Type B pancreatic cell (in vitro differentiated cells): Measurements from ENCODE around the gene TAF7. TPM values are rescaled to one million over a fixed set of nuclear protein-coding genes. Genes with fewer than 3 reads are reported as not detected.
"Not testable (repeated sequence)": the region's sequence is repeated elsewhere in the genome, so short reads cannot be mapped to it uniquely, and the experiment has no call there.

ENCODE experiments used
- DNase-seq: peaks from one replicate; pipeline ENCODE4 v3.0.0; 2021; ENCODE audit warnings: mixed read lengths; ENCODE audit not compliant: unreplicated experiment; ENCODE audit errors: extremely low spot score
- H3K27ac Mint-ChIP-seq: 2 replicates; pipeline ENCODE4 v1.8.0; 2021; ENCODE audit warnings: mild to moderate bottlenecking, mixed read lengths
- H3K27me3 Mint-ChIP-seq: 2 replicates; pipeline ENCODE4 v1.8.0; 2021; ENCODE audit warnings: mixed read lengths
- H3K36me3 Mint-ChIP-seq: 2 replicates; pipeline ENCODE4 v1.8.0; 2021; ENCODE audit warnings: mixed read lengths
- H3K4me1 Mint-ChIP-seq: one replicate; pipeline ENCODE4 v1.8.0; 2021; ENCODE audit warnings: mixed read lengths; ENCODE audit not compliant: unreplicated experiment
- H3K4me3 Mint-ChIP-seq: 2 replicates; pipeline ENCODE4 v1.8.0; 2021; ENCODE audit warnings: mild to moderate bottlenecking, mixed read lengths
- H3K9me3 Mint-ChIP-seq: 2 replicates; pipeline ENCODE4 v1.8.0; 2021; ENCODE audit warnings: mixed read lengths
- CTCF ChIP-seq: fragments of 200-600 bp; sonication (generic); conservative IDR thresholded peaks from 2 replicates; pipeline ENCODE4 v1.5.0; 2021; ENCODE audit warnings: antibody characterized with exemption, mild to moderate bottlenecking
- total RNA-seq: library from RNA; stranded (reverse); gene quantifications from 2 replicates; pipeline ENCODE4 v1.2.1, GENCODE V29; 2021; ENCODE audit warnings: low replicate concordance

TAF7 gene
- total RNA-seq, 1 donor from 2014 or later = 92.0 TPM

DNA sequence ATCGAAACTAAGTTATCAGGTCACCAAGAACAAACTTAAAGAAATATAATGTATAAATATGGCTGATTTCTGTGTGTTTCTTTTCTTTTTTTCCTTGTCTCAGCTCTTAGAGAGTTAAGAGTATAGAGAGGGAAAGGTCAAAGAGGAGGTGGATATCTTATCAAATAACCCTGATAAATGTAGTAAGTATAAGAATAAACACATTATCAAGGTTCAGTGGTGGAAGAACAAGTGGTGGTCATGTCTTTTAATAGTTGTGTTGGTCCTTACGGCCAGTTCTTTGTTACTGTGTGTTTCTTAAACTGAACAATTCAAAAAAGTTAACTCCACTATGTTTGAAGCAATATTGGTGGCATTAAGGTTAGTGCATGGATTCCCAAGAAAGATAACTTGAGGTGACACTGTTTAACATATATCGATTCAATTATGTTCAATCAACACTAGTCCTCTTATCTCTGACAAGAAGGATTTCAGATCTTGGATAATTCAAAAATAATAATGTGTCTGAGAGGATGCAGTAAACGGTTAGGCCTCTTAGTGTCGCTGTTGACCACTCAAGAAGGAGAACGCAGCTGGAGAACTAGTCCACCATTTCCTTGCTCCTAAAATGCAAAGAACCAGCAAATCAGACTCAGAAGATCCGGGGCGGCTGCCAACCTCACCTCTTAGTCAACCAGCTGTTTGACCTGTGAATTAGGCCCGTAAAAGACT lies 22.8 kb upstream of the TAF7 start, which contains the start of gene PCDHGA3:
Gene PCDHGA3 (plus strand): TSS at position 588 of the 711 bp plus-strand sequence. CDS start 205 bp downstream, outside the sequence.
- DNase-seq = no peak
- H3K36me3 Mint-ChIP-seq = no peaks in the 10 kb centered on the region
- H3K9me3 Mint-ChIP-seq = peaks cover 16% of the 10 kb centered on the region
- H3K4me1 Mint-ChIP-seq = no peaks in the 10 kb centered on the region
- H3K27ac Mint-ChIP-seq = no peak within 1 kb of the TSS
- H3K27me3 Mint-ChIP-seq = no peaks in the 10 kb centered on the region
- H3K4me3 Mint-ChIP-seq = peak within 1 kb of the TSS; percentile 84
- peak; percentile 39 for TF ChIP-seq CTCF

DNA sequence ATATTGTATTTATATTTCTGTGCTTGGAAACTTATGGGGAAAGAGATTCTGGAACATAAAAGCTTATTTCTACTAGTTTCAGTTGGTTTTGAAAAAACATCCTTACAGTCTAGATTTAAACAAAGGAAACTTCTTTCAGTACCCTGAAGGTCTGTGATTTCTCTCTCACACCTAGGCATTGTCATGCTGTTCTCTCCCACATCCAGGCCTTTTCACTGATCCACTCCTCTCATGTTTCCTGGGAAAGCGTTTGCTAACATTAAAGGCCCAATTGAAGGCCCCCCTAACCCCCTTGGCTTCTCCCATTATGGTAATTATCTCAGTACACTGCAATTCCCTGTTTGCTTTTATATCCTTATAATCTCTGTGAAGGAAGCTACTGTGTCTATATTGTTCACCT lies 22.2 kb upstream of the TAF7 start:
- no peak for TF ChIP-seq CTCF
- no peaks in the 10 kb centered on the region for H3K36me3 Mint-ChIP-seq
- peaks cover 21% of the 10 kb centered on the region for H3K9me3 Mint-ChIP-seq
- H3K27ac Mint-ChIP-seq = no peak overlapping the region
- DNase-seq = no peak
- H3K4me3 Mint-ChIP-seq = no peak overlapping the region
- H3K4me1 Mint-ChIP-seq = no peaks in the 10 kb centered on the region
- H3K27me3 Mint-ChIP-seq = no peaks in the 10 kb centered on the region

- DNase-seq, H3K4me1 Mint-ChIP-seq, H3K4me3 Mint-ChIP-seq, H3K27ac Mint-ChIP-seq, H3K27me3 Mint-ChIP-seq, H3K36me3 Mint-ChIP-seq: not testable (repeated sequence)
- peaks cover 16% of the 10 kb centered on the region for H3K9me3 Mint-ChIP-seq
These were observed 20.3 kb upstream of the TAF7 start for GRCh38 chr5:141340781-141341354.

DNA sequence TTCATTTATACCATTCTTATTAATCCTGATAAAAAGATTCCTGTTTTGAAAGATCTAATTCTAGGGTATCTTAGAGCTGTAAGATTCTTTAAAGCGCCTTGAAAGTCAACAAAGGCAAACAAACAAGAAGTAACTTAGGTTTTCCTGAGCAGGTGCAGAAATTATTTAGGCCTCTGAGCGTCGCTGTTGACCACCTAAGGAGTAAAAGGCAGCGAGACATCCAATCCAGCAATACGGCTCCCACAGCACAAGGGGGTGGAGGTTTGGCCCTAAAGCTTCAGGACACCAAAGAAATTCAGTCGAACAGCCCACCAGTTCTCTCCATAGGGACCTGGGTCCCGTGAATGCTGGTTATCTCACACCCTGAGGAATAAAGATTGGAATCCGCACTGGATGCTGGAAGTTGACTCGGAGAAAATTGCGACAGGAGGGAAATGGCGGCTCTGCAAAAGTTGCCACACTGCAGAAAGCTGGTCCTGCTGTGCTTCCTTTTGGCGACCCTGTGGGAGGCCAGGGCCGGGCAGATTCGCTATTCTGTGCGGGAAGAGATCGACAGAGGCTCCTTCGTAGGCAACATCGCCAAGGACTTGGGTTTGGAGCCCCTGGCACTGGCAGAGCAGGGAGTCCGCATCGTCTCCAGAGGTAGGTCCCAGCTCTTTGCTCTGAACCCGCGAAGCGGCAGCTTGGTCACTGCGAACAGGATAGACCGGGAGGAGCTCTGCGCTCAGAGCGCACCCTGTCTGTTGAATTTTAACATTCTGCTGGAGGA lies 18.1 kb upstream of the TAF7 start, which contains the start of gene PCDHGA2:
Gene PCDHGA2 (plus strand): TSS at position 223 of the 769 bp plus-strand sequence.
- DNase-seq = no peak
- H3K36me3 Mint-ChIP-seq = no peaks in the 10 kb centered on the region
- peaks cover 11% of the 10 kb centered on the region for H3K9me3 Mint-ChIP-seq
- no peak within 1 kb of the TSS for H3K4me3 Mint-ChIP-seq
- no peaks in the 10 kb centered on the region for H3K27me3 Mint-ChIP-seq
- H3K27ac Mint-ChIP-seq = no peak within 1 kb of the TSS
- no peaks in the 10 kb centered on the region for H3K4me1 Mint-ChIP-seq
- TF ChIP-seq CTCF = peak; percentile 46

DNA sequence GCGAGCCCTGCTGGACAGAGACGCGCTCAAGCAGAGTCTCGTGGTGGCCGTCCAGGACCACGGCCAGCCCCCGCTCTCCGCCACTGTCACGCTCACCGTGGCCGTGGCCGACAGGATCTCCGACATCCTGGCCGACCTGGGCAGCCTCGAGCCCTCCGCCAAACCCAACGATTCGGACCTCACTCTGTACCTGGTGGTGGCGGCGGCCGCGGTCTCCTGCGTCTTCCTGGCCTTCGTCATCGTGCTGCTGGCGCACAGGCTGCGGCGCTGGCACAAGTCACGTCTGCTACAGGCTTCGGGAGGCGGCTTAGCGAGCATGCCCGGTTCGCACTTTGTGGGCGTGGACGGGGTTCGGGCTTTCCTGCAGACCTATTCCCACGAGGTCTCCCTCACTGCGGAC lies 12.0 kb upstream of the TAF7 start:
- not testable (repeated sequence) for DNase-seq, H3K36me3 Mint-ChIP-seq, H3K27me3 Mint-ChIP-seq, H3K27ac Mint-ChIP-seq, H3K9me3 Mint-ChIP-seq, H3K4me3 Mint-ChIP-seq, H3K4me1 Mint-ChIP-seq

GRCh38 chr5:141330299-141331080 lies 9.9 kb upstream of the TAF7 start, which contains the start of gene PCDHGA1:
Gene PCDHGA1 (plus strand): TSS chr5:141330514.
- peak; percentile 39 for TF ChIP-seq CTCF
- peaks cover 5% of the 10 kb centered on the region for H3K36me3 Mint-ChIP-seq
- no peaks in the 10 kb centered on the region for H3K27me3 Mint-ChIP-seq
- H3K4me1 Mint-ChIP-seq = no peaks in the 10 kb centered on the region
- H3K27ac Mint-ChIP-seq = no peak within 1 kb of the TSS
- H3K4me3 Mint-ChIP-seq = no peak within 1 kb of the TSS
- peaks cover 10% of the 10 kb centered on the region for H3K9me3 Mint-ChIP-seq
- no peak for DNase-seq
